Suprapubic skin (tissue), 3 donors: ENCODE measurements around the gene UBXN10.
"Not testable (repeated sequence)": the region's sequence is repeated elsewhere in the genome, so short reads cannot be mapped to it uniquely, and the experiment has no call there.

Experiments
- CTCF ChIP-seq, 2 donors: fragments of 200-600 bp in 1 of 2; fragments of 450-650 bp in 1 of 2; sonication (generic) in 1 of 2; IDR thresholded peaks; one replicate each; pipeline ENCODE4 v1.5.1; 2016 to 2019; ENCODE audit warnings: antibody characterized with exemption in 2 of 2, mild to moderate bottlenecking in 1 of 2, moderate library complexity in 1 of 2
- POLR2A ChIP-seq, 2 donors: fragments of 450-650 bp; IDR thresholded peaks; one replicate each; pipeline ENCODE4 v1.6.1; 2017; ENCODE audit warnings: antibody characterized with exemption in 2 of 2, mild to moderate bottlenecking in 2 of 2, moderate library complexity in 2 of 2

- TF ChIP-seq POLR2A, CTCF (IDR thresholded peaks at IDR 0.05): not testable (repeated sequence)
Observed at GRCh38 chr1:20219053-20219452, 33.2 kb downstream of the UBXN10 start.
